H1 (cell line): ENCODE data around the gene JPH2. TPM values are rescaled to one million over a fixed set of nuclear protein-coding genes. Genes with fewer than 3 reads are reported as not detected.

ENCODE experiments used
- CTCF ChIA-PET: fragments of 300-600 bp; sonication (Branson Sonifier 250); formaldehyde crosslinking; loops from one replicate; lab custom pipeline; 2021; ENCODE audit not compliant: partially characterized antibody; lab: Charles Lee
- POLR2A ChIA-PET: fragments of 300-600 bp; sonication (Branson Sonifier 250); formaldehyde crosslinking; loops from one replicate; lab custom pipeline; 2021; ENCODE audit warnings: inconsistent platforms; ENCODE audit not compliant: partially characterized antibody; lab: Charles Lee
- DNase-seq, 2 experiments: peaks; one replicate each; pipeline versions ENCODE4 v3.0.0 to v3.0.0-alpha.2; 2010 to 2022; ENCODE audit warnings: low spot score in 2 of 2, low read depth in 1 of 2, mixed read lengths in 1 of 2
- FAIRE-seq: peaks from 2 replicates; lab custom pipeline; 2011; peaks lifted over from hg19 to GRCh38; lab: Jason Lieb, UNC
- H2AFZ ChIP-seq: 2 replicates; pipeline ENCODE4 v1.8.1; 2012; ENCODE audit warnings: low read length, inconsistent platforms
- H2AK5ac ChIP-seq: 2 replicates; pipeline ENCODE4 v1.6.1; 2013; ENCODE audit warnings: low read depth, low read length
- H2BK120ac ChIP-seq: replicated peaks from 2 replicates; pipeline ENCODE3; 2013; ENCODE audit warnings: low read depth, low read length, inconsistent platforms
- H2BK12ac ChIP-seq: 2 replicates; pipeline ENCODE4 v1.6.1; 2013; ENCODE audit warnings: low read depth, low read length
- H2BK15ac ChIP-seq: 2 replicates; pipeline ENCODE4 v1.6.1; 2013; ENCODE audit warnings: low read length
- H2BK20ac ChIP-seq: 2 replicates; pipeline ENCODE4 v1.6.1; 2013; ENCODE audit warnings: low read length
- H2BK5ac ChIP-seq: 2 replicates; pipeline ENCODE4 v1.6.1; 2013; ENCODE audit warnings: low read depth, low read length
- H3K14ac ChIP-seq: 2 replicates; pipeline ENCODE4 v1.6.1; 2013; ENCODE audit warnings: inconsistent platforms; ENCODE audit not compliant: insufficient read length
- H3K18ac ChIP-seq: 2 replicates; pipeline ENCODE4 v1.6.1; 2013; ENCODE audit warnings: low read length; ENCODE audit errors: extremely low read depth
- H3K23ac ChIP-seq: 2 replicates; pipeline ENCODE4 v1.6.1; 2013; ENCODE audit warnings: inconsistent platforms; ENCODE audit not compliant: insufficient read length
- H3K23me2 ChIP-seq: 2 replicates; pipeline ENCODE4 v1.6.1; 2013; ENCODE audit warnings: low read depth, low read length
- H3K27ac ChIP-seq: 2 replicates; pipeline ENCODE4 v1.6.1; 2011; ENCODE audit warnings: low read depth, low read length, inconsistent platforms
- H3K27me3 ChIP-seq, 4 experiments: replicated peaks in 1 of 4; 1 replicate in 1 of 4; 2 replicates in 3 of 4; pipeline versions ENCODE4 v1.6.1 to v1.8.1; 2011 to 2013; ENCODE audit warnings: low read length in 3 of 4, mild to moderate bottlenecking in 3 of 4, inconsistent platforms in 2 of 4, mixed read lengths in 2 of 4, moderate library complexity in 1 of 4; ENCODE audit not compliant: control insufficient read depth in 3 of 4, insufficient read depth in 3 of 4; ENCODE audit errors: extremely low read depth in 1 of 4
- H3K36me3 ChIP-seq, 4 experiments: 2 replicates each; pipeline versions ENCODE4 v1.6.1 to v1.8.1; 2011 to 2013; ENCODE audit warnings: mild to moderate bottlenecking in 4 of 4, low read length in 3 of 4, moderate library complexity in 2 of 4, control low read depth in 1 of 4, inconsistent platforms in 1 of 4; ENCODE audit not compliant: insufficient read depth in 4 of 4, control insufficient read depth in 2 of 4
- H3K4ac ChIP-seq: replicated peaks from 2 replicates; pipeline ENCODE3; 2013; ENCODE audit warnings: low read length, low read depth, mixed read lengths, inconsistent platforms; ENCODE audit not compliant: insufficient read length
- H3K4me1 ChIP-seq, 4 experiments: replicated peaks in 1 of 4; 1 replicate in 1 of 4; 2 replicates in 3 of 4; pipeline versions ENCODE4 v1.6.1 to v1.8.1; 2011 to 2013; ENCODE audit warnings: low read length in 3 of 4, inconsistent platforms in 2 of 4, mixed read lengths in 1 of 4; ENCODE audit not compliant: insufficient read depth in 4 of 4, control insufficient read depth in 3 of 4
- H3K4me2 ChIP-seq, 2 experiments: 2 replicates each; pipeline versions ENCODE4 v1.6.1 to v1.8.1; 2011 to 2013; ENCODE audit warnings: low read depth in 2 of 2, low read length in 2 of 2, control low read depth in 1 of 2, inconsistent platforms in 1 of 2, mild to moderate bottlenecking in 1 of 2; ENCODE audit not compliant: insufficient read depth in 1 of 2
- H3K4me3 ChIP-seq, 4 experiments: fragments of 200-600, 300-600 bp in 1 of 4; sonication (generic), shearing (Covaris generic), sonication (Bioruptor Twin) in 1 of 4; 2 replicates each; pipeline versions ENCODE4 v1.5.1 to v1.8.1; 2011 to 2016; ENCODE audit warnings: low read length in 4 of 4, low read depth in 3 of 4, control low read depth in 2 of 4, inconsistent platforms in 2 of 4, mild to moderate bottlenecking in 2 of 4, mixed read lengths in 1 of 4, moderate library complexity in 1 of 4; ENCODE audit not compliant: insufficient read depth in 2 of 4; ENCODE audit errors: extremely low read depth in 1 of 4
- H3K56ac ChIP-seq: replicated peaks from 2 replicates; pipeline ENCODE3; 2013; ENCODE audit warnings: low read depth, mild to moderate bottlenecking, mixed read lengths, low read length, inconsistent platforms; ENCODE audit not compliant: insufficient read length
- H3K79me1 ChIP-seq: 2 replicates; pipeline ENCODE4 v1.6.1; 2013; ENCODE audit warnings: low read depth, low read length, control low read depth
- H3K79me2 ChIP-seq, 2 experiments: 2 replicates each; pipeline versions ENCODE4 v1.6.1 to v1.8.1; 2012 to 2013; ENCODE audit warnings: low read length in 2 of 2, mild to moderate bottlenecking in 2 of 2, inconsistent platforms in 1 of 2; ENCODE audit not compliant: insufficient read depth in 2 of 2, control insufficient read depth in 1 of 2
- H3K9ac ChIP-seq, 4 experiments: replicated peaks in 1 of 4; 1 replicate in 1 of 4; 2 replicates in 3 of 4; pipeline versions ENCODE4 v1.6.1 to v1.8.1; 2011 to 2013; ENCODE audit warnings: low read depth in 3 of 4, low read length in 3 of 4, control low read depth in 2 of 4, mild to moderate bottlenecking in 2 of 4, moderate library complexity in 2 of 4, inconsistent platforms in 1 of 4; ENCODE audit errors: extremely low read depth in 1 of 4
- H3K9me3 ChIP-seq, 2 experiments: 2 replicates each; pipeline versions ENCODE4 v1.6.1 to v1.8.1; 2012 to 2013; ENCODE audit warnings: mild to moderate bottlenecking in 2 of 2, moderate library complexity in 2 of 2, control low read depth in 1 of 2, inconsistent platforms in 1 of 2, low read depth in 1 of 2, low read length in 1 of 2, mixed read lengths in 1 of 2; ENCODE audit not compliant: insufficient read depth in 2 of 2
- H4K20me1 ChIP-seq, 2 experiments: replicated peaks in 1 of 2; 2 replicates each; pipeline versions ENCODE3 to v1.8.1; 2011 to 2013; ENCODE audit warnings: inconsistent platforms in 2 of 2, low read length in 2 of 2, mild to moderate bottlenecking in 1 of 2; ENCODE audit not compliant: insufficient read depth in 2 of 2, control insufficient read depth in 1 of 2
- H4K5ac ChIP-seq: 2 replicates; pipeline ENCODE4 v1.6.1; 2013; ENCODE audit warnings: low read length, low read depth, mixed read lengths, inconsistent platforms; ENCODE audit not compliant: insufficient read length
- H4K8ac ChIP-seq: 2 replicates; pipeline ENCODE4 v1.8.0; 2013; ENCODE audit warnings: mild to moderate bottlenecking, moderate library complexity, low read length, inconsistent platforms; ENCODE audit not compliant: insufficient read depth; ENCODE audit errors: extremely low read depth
- H4K91ac ChIP-seq: replicated peaks from 2 replicates; pipeline ENCODE3; 2013; ENCODE audit warnings: low read length, mixed read lengths, inconsistent platforms; ENCODE audit not compliant: insufficient read length
- GABPA ChIP-seq: IDR thresholded peaks from 2 replicates; pipeline ENCODE4 v1.6.1; 2011; ENCODE audit warnings: mild to moderate bottlenecking, low read length, moderate library complexity, borderline replicate concordance; ENCODE audit not compliant: insufficient read depth
- NRF1 ChIP-seq: IDR thresholded peaks from 2 replicates; pipeline ENCODE4 v1.6.1; 2011; ENCODE audit warnings: mild to moderate bottlenecking, low read depth, low read length, improper control_type of control experiment
- WGBS, 2 experiments: shearing (Covaris generic) in 1 of 2; methylation state at CpG; one replicate each; pipeline versions ENCODE4 v1.1.6 to v1.1.7; 2013 to 2015; ENCODE audit warnings: low lambda C conversion rate in 2 of 2, mixed read lengths in 2 of 2, inconsistent platforms in 1 of 2, low coverage in 1 of 2, missing lambda C conversion rate in 1 of 2; ENCODE audit not compliant: insufficient replicate concordance in 2 of 2, insufficient coverage in 1 of 2, insufficient read length in 1 of 2; ENCODE audit errors: extremely low coverage in 1 of 2, missing lambda C conversion rate in 1 of 2; 5-methylcytosine and 5-hydroxymethylcytosine counted together
- polyA plus RNA-seq, 7 experiments: library from polyadenylated mRNA; depleted of rRNA in 3 of 7; stranded (reverse) in 5 of 7; unstranded in 2 of 7; fragments of >200 nt in 5 of 7; fragments of 200-250 nt in 2 of 7; gene quantifications; 1 replicate in 5 of 7; 2 replicates in 1 of 7; 4 replicates in 1 of 7; pipeline versions ENCODE4 v1.2.1 to v1.2.3, GENCODE V29; 2011 to 2013; ENCODE audit warnings: missing spikeins in 2 of 7, mixed read lengths in 2 of 7
- total RNA-seq: library from RNA; stranded (reverse); fragmentation: NEBNext Ultra II Directional; extraction: Animal tissue kit (Norgen Biotek cat#: 25700); gene quantifications from 2 replicates; pipeline ENCODE4 v1.2.1, GENCODE V29; 2021

The JPH2 gene
- total and polyA plus RNA-seq, 2 of the 8 experiments (the other 6 are each of a cell fraction or from before 2014, with no cell fraction given), result 0.59 to 1.3 TPM

GRCh38 chr20:44199877-44200276 is 12.9 kb upstream of the JPH2 start:
- Histone ChIP-seq H4K8ac (no peak overlapping the region), H3K23me2 (no peaks in the 10 kb centered on the region), H2AFZ (no peak overlapping the region), H3K14ac (no peak overlapping the region), H2BK12ac (no peak overlapping the region), H4K91ac (no peak overlapping the region), H3K23ac (no peak overlapping the region), H3K36me3 (peaks cover 8 to 71% (median 40%) of the 10 kb centered on the region in 4 experiments), H3K79me1 (no peaks in the 10 kb centered on the region; the same call in 1 of the 2 replicates), H2BK120ac (no peak overlapping the region), H3K4ac (no peak overlapping the region), H3K9me3 (no peaks in the 10 kb centered on the region), H2BK5ac (no peak overlapping the region), H3K4me3 (no peak overlapping the region), H2BK20ac (no peak overlapping the region), H4K5ac (no peak overlapping the region), H3K27me3 (no peaks in the 10 kb centered on the region), H2AK5ac (no peak overlapping the region), H3K18ac (no peak overlapping the region), H3K27ac (no peak overlapping the region), H4K20me1 (peaks cover 4 to 7% of the 10 kb centered on the region in 2 experiments), H2BK15ac (no peak overlapping the region), H3K56ac (no peak overlapping the region), H3K4me1 (no peaks in the 10 kb centered on the region), H3K79me2 (peaks cover 0 to 26% of the 10 kb centered on the region in 2 experiments; a peak in 2 of 4 replicates), H3K4me2 (no peak overlapping the region), H3K9ac (no peak overlapping the region)
- CTCF ChIA-PET, result interaction anchor here (1.3 kb wide), 1 partner anchor 11 kb away, joined by 3 read pairs; no protein-coding TSS in a partner anchor
- POLR2A ChIA-PET, result interaction anchor here (0.9 kb wide), 2 partner anchors 8 to 87 kb away, joined by 3 read pairs; no protein-coding TSS in a partner anchor
- DNase-seq (peak in 1 of 2 experiments; percentile 4), FAIRE-seq (no peak)
- WGBS, 2 experiments, result 90% methylated on average over 4 of the region's 4 CpGs; no CpG with 5 or more reads in 1 of the 2 experiments
- no peak for TF ChIP-seq GABPA
- TF ChIP-seq NRF1, result no peak
